ENCODE results near the gene CYP3A5.

Gene CYP3A5

GRCh38 chr7:99605527-99605926, 74.3 kb downstream of the CYP3A5 start:
- TF ChIP-seq GATA2 (IDR thresholded peaks at IDR 0.05; ENCODE audit: low read depth, low read length) (no peak), GATA3 (IDR thresholded peaks at IDR 0.05; ENCODE audit: low read depth, low read length) (no peak)

GRCh38 chr7:99601656-99602310, 78.0 kb downstream of the CYP3A5 start:
- TF ChIP-seq GATA2 (IDR thresholded peaks at IDR 0.05; ENCODE audit: low read depth, low read length) (no peak), GATA3 (IDR thresholded peaks at IDR 0.05; ENCODE audit: low read depth, low read length) (no peak)

GRCh38 chr7:99599836-99600235, 80.0 kb downstream of the CYP3A5 start:
- TF ChIP-seq GATA2 (IDR thresholded peaks at IDR 0.05; ENCODE audit: low read depth, low read length) (no peak), GATA3 (IDR thresholded peaks at IDR 0.05; ENCODE audit: low read depth, low read length) (no peak)
